ENCODE measurements around the gene TSPAN33.

DNA sequence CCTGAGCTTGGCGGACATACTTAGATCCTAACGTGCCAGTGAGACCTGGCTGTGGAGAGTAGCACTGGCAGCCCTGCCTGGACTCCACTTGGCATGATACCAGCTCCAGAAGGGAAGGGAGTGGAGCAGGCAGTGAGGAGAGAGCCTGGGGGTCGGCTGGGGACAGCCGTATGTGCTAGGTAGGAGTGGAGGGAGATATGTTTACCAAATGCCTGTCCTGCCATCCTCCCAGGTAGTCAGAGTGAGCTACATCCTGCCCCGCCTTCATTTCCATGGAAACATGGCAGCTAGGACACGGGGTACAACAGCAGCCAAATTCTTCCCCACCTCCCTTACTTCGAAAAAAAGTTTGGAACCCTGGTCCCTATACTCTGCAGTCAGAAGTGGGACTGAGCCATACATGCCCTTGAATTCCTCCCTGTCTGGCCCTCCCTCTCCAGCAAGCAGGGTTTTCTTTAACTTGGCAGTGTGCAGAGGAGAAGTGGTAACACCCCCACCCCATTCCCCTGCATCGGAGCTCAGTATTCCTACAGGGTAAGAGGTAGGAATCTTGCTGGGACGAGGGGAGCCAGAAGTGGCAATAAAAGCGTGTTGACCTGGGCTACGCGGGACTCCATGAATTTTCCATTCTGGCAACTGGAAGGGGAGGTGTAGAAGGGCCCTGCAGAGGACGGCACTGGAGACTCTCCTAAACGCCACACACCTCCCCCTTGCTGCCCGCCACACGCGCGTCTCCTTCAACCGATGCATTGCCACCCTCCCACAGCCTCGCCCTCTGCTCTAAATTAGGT, 23.9 kb downstream of the TSPAN33 start:
- TF ChIP-seq, protein P1, sequence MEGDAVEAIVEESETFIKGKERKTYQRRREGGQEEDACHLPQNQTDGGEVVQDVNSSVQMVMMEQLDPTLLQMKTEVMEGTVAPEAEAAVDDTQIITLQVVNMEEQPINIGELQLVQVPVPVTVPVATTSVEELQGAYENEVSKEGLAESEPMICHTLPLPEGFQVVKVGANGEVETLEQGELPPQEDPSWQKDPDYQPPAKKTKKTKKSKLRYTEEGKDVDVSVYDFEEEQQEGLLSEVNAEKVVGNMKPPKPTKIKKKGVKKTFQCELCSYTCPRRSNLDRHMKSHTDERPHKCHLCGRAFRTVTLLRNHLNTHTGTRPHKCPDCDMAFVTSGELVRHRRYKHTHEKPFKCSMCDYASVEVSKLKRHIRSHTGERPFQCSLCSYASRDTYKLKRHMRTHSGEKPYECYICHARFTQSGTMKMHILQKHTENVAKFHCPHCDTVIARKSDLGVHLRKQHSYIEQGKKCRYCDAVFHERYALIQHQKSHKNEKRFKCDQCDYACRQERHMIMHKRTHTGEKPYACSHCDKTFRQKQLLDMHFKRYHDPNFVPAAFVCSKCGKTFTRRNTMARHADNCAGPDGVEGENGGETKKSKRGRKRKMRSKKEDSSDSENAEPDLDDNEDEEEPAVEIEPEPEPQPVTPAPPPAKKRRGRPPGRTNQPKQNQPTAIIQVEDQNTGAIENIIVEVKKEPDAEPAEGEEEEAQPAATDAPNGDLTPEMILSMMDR (IDR thresholded peaks at IDR 0.05) = no peak
- TF ChIP-seq POLR2A (IDR thresholded peaks at IDR 0.05) (no peak), POLR2AphosphoS5 (IDR thresholded peaks at IDR 0.05) (no peak)
